ENCODE measurements around the gene EOLA1.
"Not testable (repeated sequence)": the region's sequence is repeated elsewhere in the genome, so short reads cannot be mapped to it uniquely, and the experiment has no call there.

DNA sequence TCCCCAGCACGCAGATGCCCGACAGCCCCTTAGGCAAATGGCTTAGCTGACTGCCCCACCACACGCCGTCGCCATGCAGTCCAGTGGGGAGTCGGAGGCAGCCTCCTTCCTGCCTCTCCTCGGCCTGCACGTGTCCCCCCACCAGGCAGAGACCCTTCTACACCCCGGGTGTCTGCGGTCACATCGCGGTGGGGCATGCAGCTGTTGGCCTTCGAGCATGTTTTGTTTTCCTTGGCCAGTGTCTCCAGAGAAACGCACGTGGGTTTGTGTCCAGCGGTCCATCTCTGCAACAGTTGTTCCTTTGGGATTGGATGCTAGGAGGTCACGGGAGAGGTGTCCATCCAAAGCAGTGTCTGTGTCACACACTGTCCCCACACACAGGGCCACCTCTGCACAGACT lies 54.4 kb downstream of the EOLA1 start, which contains the start of gene HSFX2:
- TF ChIP-seq, protein P1, sequence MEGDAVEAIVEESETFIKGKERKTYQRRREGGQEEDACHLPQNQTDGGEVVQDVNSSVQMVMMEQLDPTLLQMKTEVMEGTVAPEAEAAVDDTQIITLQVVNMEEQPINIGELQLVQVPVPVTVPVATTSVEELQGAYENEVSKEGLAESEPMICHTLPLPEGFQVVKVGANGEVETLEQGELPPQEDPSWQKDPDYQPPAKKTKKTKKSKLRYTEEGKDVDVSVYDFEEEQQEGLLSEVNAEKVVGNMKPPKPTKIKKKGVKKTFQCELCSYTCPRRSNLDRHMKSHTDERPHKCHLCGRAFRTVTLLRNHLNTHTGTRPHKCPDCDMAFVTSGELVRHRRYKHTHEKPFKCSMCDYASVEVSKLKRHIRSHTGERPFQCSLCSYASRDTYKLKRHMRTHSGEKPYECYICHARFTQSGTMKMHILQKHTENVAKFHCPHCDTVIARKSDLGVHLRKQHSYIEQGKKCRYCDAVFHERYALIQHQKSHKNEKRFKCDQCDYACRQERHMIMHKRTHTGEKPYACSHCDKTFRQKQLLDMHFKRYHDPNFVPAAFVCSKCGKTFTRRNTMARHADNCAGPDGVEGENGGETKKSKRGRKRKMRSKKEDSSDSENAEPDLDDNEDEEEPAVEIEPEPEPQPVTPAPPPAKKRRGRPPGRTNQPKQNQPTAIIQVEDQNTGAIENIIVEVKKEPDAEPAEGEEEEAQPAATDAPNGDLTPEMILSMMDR (IDR thresholded peaks at IDR 0.05): not testable (repeated sequence)
- TF ChIP-seq POLR2A (IDR thresholded peaks at IDR 0.05): not testable (repeated sequence)
